K562 (cell line): Measurements from ENCODE around the gene HLA-DMB. TPM values are rescaled to one million over a fixed set of nuclear protein-coding genes. Genes with fewer than 3 reads are reported as not detected.

Source experiments
- E2F3 ChIP-seq: fragments of 250-450 bp; sonication (Bioruptor Pico); IDR thresholded peaks from 2 replicates; pipeline ENCODE4 v1.4.0; 2020; ENCODE audit warnings: mild to moderate bottlenecking
- GATA2 ChIP-seq: sonication (generic); formaldehyde crosslinking; IDR thresholded peaks from 2 replicates; pipeline ENCODE4 v1.4.0; 2020; ENCODE audit warnings: mild to moderate bottlenecking, missing genetic modification reagents
- HDAC6 ChIP-seq: IDR thresholded peaks from 2 replicates; pipeline ENCODE4 v1.6.1; 2012; ENCODE audit warnings: low read depth, mild to moderate bottlenecking, control low read depth, inconsistent platforms, low read length, moderate library complexity
- HEY1 ChIP-seq: fragments of 250-450 bp; sonication (Bioruptor Pico); IDR thresholded peaks from 2 replicates; pipeline ENCODE4 v1.5.0; 2020; ENCODE audit warnings: mild to moderate bottlenecking, moderate library complexity, borderline replicate concordance
- HLTF ChIP-seq: fragments of 450-650 bp; IDR thresholded peaks from 2 replicates; pipeline ENCODE4 v1.6.1; 2016
- KDM1A ChIP-seq, 2 experiments: fragments of 450-650 bp; IDR thresholded peaks; 2 replicates each; pipeline ENCODE4 v1.6.1; 2016; ENCODE audit warnings: mild to moderate bottlenecking in 2 of 2
- KDM4B ChIP-seq, 2 experiments: fragments of 450-650 bp in 1 of 2; sonication (generic) in 1 of 2; IDR thresholded peaks; 2 replicates each; pipeline ENCODE4 v1.6.1; 2016 to 2017; ENCODE audit warnings: borderline replicate concordance in 2 of 2, antibody characterized with exemption in 1 of 2, low read depth in 1 of 2, mild to moderate bottlenecking in 1 of 2
- KDM5B ChIP-seq: fragments of 200-600 bp; sonication (generic); IDR thresholded peaks from 2 replicates; pipeline ENCODE4 v1.6.1; 2012; ENCODE audit warnings: low read depth, mild to moderate bottlenecking, moderate library complexity, low read length, control low read depth, inconsistent platforms; ENCODE audit not compliant: insufficient replicate concordance
- MCM7 ChIP-seq, 2 experiments: fragments of 450-650 bp; IDR thresholded peaks; 2 replicates each; pipeline ENCODE4 v1.6.1; 2016 to 2018
- MED1 ChIP-seq: sonication (generic); formaldehyde crosslinking; IDR thresholded peaks from 2 replicates; pipeline ENCODE4 v1.8.1; 2023; ENCODE audit warnings: missing genetic modification reagents, borderline replicate concordance
- MEF2D ChIP-seq: conservative IDR thresholded peaks from 2 replicates; pipeline ENCODE4 v1.6.1; 2016; ENCODE audit warnings: low read depth, missing genetic modification characterization, missing compliant biosample characterization
- MYC ChIP-seq, 2 experiments: fragments of 250-450 bp in 1 of 2; sonication (Bioruptor Pico) in 1 of 2; IDR thresholded peaks; 2 replicates each; pipeline versions ENCODE4 v1.5.1 to v1.6.1; 2012 to 2021; ENCODE audit warnings: low read depth in 2 of 2, borderline replicate concordance in 1 of 2, improper control_type of control experiment in 1 of 2, low read length in 1 of 2, mild to moderate bottlenecking in 1 of 2, moderate library complexity in 1 of 2
- PRMT5 ChIP-seq: sonication (generic); formaldehyde crosslinking; IDR thresholded peaks from 2 replicates; pipeline ENCODE4 v1.5.0; 2020; ENCODE audit warnings: missing genetic modification reagents
- RNF2 ChIP-seq: sonication (generic); IDR thresholded peaks from 2 replicates; pipeline ENCODE4 v1.6.1; 2016
- SETDB1 ChIP-seq: IDR thresholded peaks from one replicate; pipeline ENCODE4 v1.6.1; 2012; ENCODE audit warnings: low read length, control low read depth, inconsistent platforms
- SMAD3 ChIP-seq: fragments of 450-650 bp; formaldehyde crosslinking; conservative IDR thresholded peaks from 2 replicates; pipeline ENCODE4 v1.4.0; 2020; ENCODE audit warnings: mild to moderate bottlenecking
- SMC3 ChIP-seq: conservative IDR thresholded peaks from 2 replicates; pipeline ENCODE4 v1.6.1; 2011; ENCODE audit warnings: low read depth, low read length, improper control_type of control experiment; ENCODE audit not compliant: insufficient read depth
- WHSC1 ChIP-seq: IDR thresholded peaks from one replicate; pipeline ENCODE4 v1.6.1; 2012; ENCODE audit warnings: low read length, control low read depth, inconsistent platforms
- ZNF384 ChIP-seq: IDR thresholded peaks from 2 replicates; pipeline ENCODE4 v1.6.1; 2012; ENCODE audit warnings: low read depth, low read length, improper control_type of control experiment
- ZNF431 ChIP-seq: sonication (generic); formaldehyde crosslinking; IDR thresholded peaks from 2 replicates; pipeline ENCODE4 v1.8.0; 2022; ENCODE audit warnings: mild to moderate bottlenecking, missing genetic modification reagents
- ZNF57 ChIP-seq: fragments of 450-650 bp; formaldehyde crosslinking; IDR thresholded peaks from 2 replicates; pipeline ENCODE4 v1.4.0; 2020; ENCODE audit warnings: mild to moderate bottlenecking, moderate library complexity
- polyA plus RNA-seq, 8 experiments: library from polyadenylated mRNA; depleted of rRNA in 4 of 8; stranded (reverse) in 5 of 8; unstranded in 3 of 8; fragments of >200 nt; fragmentation: Nextera tagmentation in 2 of 8; fragmentation: Illumina TruSeq in 1 of 8; extraction: Ambion mirVana in 2 of 8; extraction: Trizol in 1 of 8; gene quantifications; 2 replicates each; pipeline versions ENCODE4 v1.2.1 to v1.2.3, GENCODE V29; 2011 to 2014; ENCODE audit warnings: inconsistent platforms in 1 of 8, missing spikeins in 1 of 8
- total RNA-seq, 7 experiments: library from RNA; depleted of rRNA in 6 of 7; stranded (reverse); fragments of >200 nt in 6 of 7; fragmentation: Illumina TruSeq in 2 of 7; extraction: Trizol in 2 of 7; gene quantifications; 2 replicates each; pipeline versions ENCODE4 v1.2.1 to v1.2.3, GENCODE V29; 2011 to 2021; ENCODE audit warnings: low replicate concordance in 1 of 7
- TF ChIP-seq, protein P1 (sequence below): sonication (generic); formaldehyde crosslinking; IDR thresholded peaks from 2 replicates; pipeline ENCODE4 v1.5.0; 2020; ENCODE audit warnings: missing genetic modification reagents
- TF ChIP-seq, protein P2 (sequence below): fragments of 250-450 bp; sonication (Bioruptor Pico); IDR thresholded peaks from 2 replicates; pipeline ENCODE4 v1.4.0; 2020; ENCODE audit warnings: mild to moderate bottlenecking, moderate library complexity
- TF ChIP-seq, protein P3 (sequence below): fragments of 450-650 bp; IDR thresholded peaks from 2 replicates; pipeline ENCODE4 v1.6.1; 2016; ENCODE audit warnings: low read depth, mild to moderate bottlenecking, moderate library complexity
- TF ChIP-seq, protein P4 (sequence below), 2 experiments: fragments of 450-650 bp; IDR thresholded peaks; 2 replicates each; pipeline ENCODE4 v1.6.1; 2016

HLA-DMB gene
- total and polyA plus RNA-seq, 9 of the 15 experiments (the other 6 are each of a cell fraction or from before 2014, with no cell fraction given), result 0.38 TPM; not detected in 8

DNA sequence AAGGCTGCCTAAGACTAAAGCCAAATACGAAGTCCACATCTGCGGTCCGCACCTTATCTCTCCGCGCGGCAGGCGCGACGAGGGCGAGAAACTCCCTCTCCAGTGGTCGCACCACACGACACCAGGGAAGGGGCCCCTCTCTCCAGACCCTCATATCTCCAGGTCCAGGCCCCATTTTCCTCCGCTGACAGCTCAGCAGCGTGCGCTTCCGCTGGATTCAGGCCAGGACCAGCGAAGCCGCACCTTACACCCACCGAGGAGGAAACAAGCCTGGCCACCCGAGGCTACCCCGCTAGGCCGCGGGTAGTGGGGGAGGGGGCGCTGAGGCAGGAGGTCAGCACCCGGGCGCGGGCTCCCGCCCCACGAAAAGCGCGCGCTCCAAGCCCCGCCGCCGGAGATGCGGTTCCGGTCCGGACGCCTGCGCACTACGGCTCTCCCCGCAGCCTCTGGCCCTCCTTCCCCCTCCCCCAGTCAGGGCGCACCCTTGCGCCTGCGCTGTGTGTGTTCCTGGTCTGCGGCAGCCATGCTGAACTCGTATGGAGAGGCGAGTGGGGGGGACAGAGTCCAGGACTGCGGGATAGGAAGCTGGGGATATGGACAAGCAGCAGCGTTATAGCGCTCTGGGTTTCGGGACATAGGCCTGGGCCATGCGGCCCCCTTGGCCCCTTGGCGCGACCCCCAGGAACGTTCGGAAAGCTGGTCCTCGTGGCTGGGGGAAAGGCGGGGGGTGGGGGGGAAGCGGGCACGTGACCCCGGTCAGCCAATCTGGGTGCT lies 27.5 kb upstream of the HLA-DMB start, which contains the start of gene BRD2 (continued):
- peak; percentile 99 for TF ChIP-seq MYC (IDR thresholded peaks at IDR 0.05; ENCODE audit: low read depth, low read length)
- peak; percentile 86 for TF ChIP-seq MYC (CRISPR knock-in tag; IDR thresholded peaks at IDR 0.05; ENCODE audit: borderline replicate concordance, low read depth)
- TF ChIP-seq SETDB1, result no peak
- no peak for TF ChIP-seq PRMT5 (CRISPR knock-in tag)
- no peak; the same call in 1 of the 2 replicates for TF ChIP-seq SMAD3 (CRISPR knock-in tag)
- TF ChIP-seq ZNF57 (CRISPR knock-in tag), result no peak
- TF ChIP-seq KDM1A (IDR thresholded peaks at IDR 0.05), result no peak
- peak; percentile 96 for TF ChIP-seq E2F3
- no peak for TF ChIP-seq HDAC6
- TF ChIP-seq GATA2 (CRISPR knock-in tag), result peak; percentile 48; the same call in 1 of the 2 replicates
- TF ChIP-seq ZNF384, result no peak
- TF ChIP-seq, protein P1, sequence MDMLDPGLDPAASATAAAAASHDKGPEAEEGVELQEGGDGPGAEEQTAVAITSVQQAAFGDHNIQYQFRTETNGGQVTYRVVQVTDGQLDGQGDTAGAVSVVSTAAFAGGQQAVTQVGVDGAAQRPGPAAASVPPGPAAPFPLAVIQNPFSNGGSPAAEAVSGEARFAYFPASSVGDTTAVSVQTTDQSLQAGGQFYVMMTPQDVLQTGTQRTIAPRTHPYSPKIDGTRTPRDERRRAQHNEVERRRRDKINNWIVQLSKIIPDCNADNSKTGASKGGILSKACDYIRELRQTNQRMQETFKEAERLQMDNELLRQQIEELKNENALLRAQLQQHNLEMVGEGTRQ (CRISPR knock-in tag), result peak; percentile 94
- TF ChIP-seq WHSC1, result no peak
- TF ChIP-seq, protein P2, sequence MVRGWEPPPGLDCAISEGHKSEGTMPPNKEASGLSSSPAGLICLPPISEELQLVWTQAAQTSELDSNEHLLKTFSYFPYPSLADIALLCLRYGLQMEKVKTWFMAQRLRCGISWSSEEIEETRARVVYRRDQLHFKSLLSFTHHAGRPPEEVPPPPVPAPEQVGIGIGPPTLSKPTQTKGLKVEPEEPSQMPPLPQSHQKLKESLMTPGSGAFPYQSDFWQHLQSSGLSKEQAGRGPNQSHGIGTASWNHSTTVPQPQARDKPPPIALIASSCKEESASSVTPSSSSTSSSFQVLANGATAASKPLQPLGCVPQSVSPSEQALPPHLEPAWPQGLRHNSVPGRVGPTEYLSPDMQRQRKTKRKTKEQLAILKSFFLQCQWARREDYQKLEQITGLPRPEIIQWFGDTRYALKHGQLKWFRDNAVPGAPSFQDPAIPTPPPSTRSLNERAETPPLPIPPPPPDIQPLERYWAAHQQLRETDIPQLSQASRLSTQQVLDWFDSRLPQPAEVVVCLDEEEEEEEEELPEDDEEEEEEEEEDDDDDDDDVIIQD, result no peak
- TF ChIP-seq SMC3, result 0 out of 2 replicates have a peak, but pooled peaks have one; percentile 12
- TF ChIP-seq, protein P3, sequence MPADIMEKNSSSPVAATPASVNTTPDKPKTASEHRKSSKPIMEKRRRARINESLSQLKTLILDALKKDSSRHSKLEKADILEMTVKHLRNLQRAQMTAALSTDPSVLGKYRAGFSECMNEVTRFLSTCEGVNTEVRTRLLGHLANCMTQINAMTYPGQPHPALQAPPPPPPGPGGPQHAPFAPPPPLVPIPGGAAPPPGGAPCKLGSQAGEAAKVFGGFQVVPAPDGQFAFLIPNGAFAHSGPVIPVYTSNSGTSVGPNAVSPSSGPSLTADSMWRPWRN, result peak; percentile 55; the same call in 1 of the 2 replicates
- no peak for TF ChIP-seq HLTF
- TF ChIP-seq MED1, result no peak
- TF ChIP-seq HEY1 (CRISPR knock-in tag), result no peak; the same call in 1 of the 2 replicates
- peak; percentile 93 for TF ChIP-seq RNF2
- no peak for TF ChIP-seq KDM5B
- no peak for TF ChIP-seq MCM7 (IDR thresholded peaks at IDR 0.05)
- no peak; a peak in 1 of 4 replicates for TF ChIP-seq KDM4B (IDR thresholded peaks at IDR 0.05; ENCODE audit: borderline replicate concordance in 2 of 2, low read depth in 1 of 2)
- no peak for TF ChIP-seq MEF2D
- peak; percentile 55; the same call in 1 of the 2 replicates for TF ChIP-seq ZNF431 (CRISPR knock-in tag)
- TF ChIP-seq, protein P4, sequence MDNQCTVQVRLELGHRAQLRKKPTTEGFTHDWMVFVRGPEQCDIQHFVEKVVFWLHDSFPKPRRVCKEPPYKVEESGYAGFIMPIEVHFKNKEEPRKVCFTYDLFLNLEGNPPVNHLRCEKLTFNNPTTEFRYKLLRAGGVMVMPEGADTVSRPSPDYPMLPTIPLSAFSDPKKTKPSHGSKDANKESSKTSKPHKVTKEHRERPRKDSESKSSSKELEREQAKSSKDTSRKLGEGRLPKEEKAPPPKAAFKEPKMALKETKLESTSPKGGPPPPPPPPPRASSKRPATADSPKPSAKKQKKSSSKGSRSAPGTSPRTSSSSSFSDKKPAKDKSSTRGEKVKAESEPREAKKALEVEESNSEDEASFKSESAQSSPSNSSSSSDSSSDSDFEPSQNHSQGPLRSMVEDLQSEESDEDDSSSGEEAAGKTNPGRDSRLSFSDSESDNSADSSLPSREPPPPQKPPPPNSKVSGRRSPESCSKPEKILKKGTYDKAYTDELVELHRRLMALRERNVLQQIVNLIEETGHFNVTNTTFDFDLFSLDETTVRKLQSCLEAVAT (IDR thresholded peaks at IDR 0.05), result peak; percentile 46 to 69
